NCI-H146 treated with DMSO at 0.1 percent for 48 hours (cell line): ENCODE data around the gene WASF2.
"Not testable (repeated sequence)": the region's sequence is repeated elsewhere in the genome, so short reads cannot be mapped to it uniquely, and the experiment has no call there.

Experiments
- DNase-seq: peaks from one replicate; lab custom pipeline; 2025; ENCODE audit not compliant: unreplicated experiment; lab: John Stamatoyannopoulos, UW

WASF2 gene

DNA sequence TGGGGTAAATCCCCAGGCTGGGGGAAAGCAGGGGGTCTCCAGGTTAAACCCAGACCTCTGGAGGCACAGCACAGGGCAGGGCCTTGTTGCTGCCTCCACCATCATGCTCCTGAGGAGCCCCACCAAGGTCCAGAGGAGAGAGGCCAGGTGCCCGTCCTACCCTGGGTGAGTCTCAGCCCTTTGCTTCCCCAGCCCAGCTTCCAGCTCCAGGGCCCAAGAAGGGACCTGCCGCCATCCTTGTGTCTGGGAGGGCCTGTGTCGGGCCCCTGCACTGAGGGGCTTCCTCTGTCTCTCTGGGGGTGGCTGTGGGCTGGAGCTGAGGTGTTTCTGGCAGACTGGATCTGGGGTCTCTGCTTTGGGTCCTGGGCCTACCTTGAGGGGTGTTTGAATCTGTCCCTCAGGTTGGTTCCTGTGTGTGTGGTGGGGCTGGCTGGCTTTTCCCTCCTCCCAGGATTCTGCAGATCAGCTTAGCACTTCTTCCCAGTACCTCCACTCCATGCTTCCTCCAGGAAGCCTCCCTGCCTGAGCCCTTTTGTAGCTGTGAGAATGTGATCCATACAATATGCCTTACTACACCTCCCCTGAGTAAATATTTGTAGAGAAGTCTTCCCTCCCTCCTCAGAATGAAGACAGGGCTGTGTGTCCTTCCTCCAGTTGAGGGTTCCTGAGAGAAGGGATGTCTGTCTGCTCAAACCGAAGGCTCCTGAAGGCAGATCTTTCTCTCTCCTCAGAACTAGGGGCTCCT, 91.4 kb downstream of the WASF2 start:
- DNase-seq = no peak

DNA sequence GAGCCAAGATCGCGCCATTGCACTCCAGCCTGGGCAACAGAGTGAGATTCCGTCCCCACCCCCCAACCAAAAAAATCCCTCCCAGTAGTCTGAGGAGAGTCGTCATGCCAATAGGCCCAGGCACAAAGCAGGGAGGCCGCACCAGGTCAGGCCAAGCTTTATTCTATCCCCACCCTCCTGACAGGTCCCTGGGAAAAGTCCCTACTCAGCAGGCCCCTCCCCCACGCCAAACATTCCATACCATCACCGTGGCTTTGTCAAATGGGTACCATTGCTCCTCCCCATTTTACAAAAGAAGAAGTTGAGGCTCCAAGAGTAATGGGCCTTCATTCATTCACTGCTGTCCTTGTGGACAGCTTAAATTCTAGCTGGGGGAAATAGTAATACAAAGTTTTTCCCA, 92.2 kb downstream of the WASF2 start:
- DNase-seq = no peak

DNA sequence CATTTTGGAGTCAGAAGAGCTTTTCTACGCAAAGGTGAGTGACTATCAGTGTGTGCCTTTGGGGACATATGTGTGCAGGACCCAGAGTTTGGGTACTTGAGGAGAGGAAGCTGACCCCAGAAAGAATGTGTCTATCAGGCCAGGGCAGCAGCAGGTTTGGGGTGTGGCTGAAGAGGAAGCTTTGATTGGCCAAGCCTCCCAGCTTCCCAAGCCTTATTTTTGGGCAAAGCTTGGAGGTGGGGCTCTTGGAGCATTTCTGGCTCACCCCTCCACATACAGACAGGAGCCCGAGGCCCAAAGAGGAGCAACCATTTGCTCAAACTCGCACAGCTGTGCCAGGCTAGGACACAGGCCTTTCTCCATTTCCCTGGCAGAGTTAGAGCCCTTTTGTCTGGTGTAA, 92.9 kb downstream of the WASF2 start:
- DNase-seq = no peak

DNA sequence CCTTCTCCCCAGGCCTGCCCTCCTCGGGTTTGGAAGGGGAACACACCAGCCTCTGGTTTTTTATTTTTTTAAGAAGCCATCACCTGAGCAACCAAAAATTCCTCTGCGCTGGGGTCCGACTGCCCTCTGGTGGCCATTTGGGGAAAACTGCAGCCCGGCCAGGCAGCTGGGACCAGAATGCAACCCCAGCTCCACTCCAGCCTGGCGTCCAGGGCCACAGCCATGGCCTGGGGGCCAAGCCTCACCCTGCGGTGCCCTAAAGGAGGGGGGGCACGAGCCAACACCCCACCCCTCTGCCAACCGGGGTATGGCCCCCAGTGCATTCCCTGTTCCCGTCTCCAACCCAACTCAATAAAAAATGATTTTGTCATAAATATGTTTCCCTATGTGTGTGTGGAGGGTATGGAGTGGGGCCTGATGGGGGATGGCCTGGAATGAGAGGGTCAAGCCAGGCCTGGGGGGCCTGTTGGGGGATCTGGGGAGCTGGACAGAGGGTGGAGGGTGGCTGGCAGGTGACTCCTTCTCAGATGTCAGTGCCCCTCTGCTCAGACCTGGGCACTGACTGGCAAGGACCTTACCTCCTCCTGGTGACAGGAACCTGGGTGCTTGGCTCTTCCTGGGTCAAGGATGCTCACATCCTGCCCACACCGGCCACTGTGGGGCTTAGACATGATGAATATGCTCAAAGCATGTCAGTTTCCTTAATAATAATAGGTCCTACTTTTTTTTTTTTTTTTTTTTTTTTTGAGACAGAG, 94.3 kb downstream of the WASF2 start:
- peak; percentile 40 for DNase-seq

DNA sequence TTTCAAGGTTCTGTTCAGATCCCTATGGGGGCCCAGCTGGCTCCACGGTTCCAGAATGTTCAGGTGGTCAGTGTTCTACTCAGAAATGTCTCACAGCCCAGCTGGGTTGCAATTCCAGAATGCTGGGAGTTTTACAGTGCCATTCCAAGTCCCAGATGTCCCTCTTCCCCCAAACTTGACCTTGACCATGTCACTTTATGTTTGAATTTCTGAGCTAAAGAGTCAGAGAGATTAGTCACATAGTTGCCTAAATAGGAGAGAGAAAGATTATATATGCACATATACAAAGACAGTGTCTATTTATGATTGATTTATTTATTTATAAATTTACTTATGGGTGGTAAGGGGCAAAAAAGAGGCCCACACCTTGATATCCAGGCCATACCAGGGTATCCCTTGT, 95.0 kb downstream of the WASF2 start:
- DNase-seq = no peak

DNA sequence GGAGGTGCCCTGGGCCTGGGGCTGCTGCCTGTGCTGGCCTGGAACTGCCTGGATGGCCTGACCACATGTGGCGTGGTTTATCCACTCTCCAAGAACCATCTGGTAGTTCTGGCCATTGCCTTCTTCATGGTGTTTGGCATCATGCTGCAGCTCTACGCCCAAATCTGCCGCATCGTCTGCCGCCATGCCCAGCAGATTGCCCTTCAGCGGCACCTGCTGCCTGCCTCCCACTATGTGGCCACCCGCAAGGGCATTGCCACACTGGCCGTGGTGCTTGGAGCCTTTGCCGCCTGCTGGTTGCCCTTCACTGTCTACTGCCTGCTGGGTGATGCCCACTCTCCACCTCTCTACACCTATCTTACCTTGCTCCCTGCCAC, 95.7 kb downstream of the WASF2 start:
- DNase-seq = no peak

DNA sequence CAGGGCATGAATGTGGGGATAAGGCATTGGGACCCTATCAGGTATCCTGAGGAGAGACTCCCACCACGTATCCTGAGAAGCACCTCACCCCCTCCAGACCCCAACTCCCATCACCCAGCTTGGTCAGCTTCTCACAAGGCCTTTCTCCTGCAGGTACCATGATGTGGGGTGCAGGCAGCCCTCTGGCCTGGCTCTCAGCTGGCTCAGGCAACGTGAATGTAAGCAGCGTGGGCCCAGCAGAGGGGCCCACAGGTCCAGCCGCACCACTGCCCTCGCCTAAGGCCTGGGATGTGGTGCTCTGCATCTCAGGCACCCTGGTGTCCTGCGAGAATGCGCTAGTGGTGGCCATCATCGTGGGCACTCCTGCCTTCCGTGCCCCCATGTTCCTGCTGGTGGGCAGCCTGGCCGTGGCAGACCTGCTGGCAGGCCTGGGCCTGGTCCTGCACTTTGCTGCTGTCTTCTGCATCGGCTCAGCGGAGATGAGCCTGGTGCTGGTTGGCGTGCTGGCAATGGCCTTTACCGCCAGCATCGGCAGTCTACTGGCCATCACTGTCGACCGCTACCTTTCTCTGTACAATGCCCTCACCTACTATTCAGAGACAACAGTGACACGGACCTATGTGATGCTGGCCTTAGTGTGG, 96.2 kb downstream of the WASF2 start:
- no peak for DNase-seq

DNA sequence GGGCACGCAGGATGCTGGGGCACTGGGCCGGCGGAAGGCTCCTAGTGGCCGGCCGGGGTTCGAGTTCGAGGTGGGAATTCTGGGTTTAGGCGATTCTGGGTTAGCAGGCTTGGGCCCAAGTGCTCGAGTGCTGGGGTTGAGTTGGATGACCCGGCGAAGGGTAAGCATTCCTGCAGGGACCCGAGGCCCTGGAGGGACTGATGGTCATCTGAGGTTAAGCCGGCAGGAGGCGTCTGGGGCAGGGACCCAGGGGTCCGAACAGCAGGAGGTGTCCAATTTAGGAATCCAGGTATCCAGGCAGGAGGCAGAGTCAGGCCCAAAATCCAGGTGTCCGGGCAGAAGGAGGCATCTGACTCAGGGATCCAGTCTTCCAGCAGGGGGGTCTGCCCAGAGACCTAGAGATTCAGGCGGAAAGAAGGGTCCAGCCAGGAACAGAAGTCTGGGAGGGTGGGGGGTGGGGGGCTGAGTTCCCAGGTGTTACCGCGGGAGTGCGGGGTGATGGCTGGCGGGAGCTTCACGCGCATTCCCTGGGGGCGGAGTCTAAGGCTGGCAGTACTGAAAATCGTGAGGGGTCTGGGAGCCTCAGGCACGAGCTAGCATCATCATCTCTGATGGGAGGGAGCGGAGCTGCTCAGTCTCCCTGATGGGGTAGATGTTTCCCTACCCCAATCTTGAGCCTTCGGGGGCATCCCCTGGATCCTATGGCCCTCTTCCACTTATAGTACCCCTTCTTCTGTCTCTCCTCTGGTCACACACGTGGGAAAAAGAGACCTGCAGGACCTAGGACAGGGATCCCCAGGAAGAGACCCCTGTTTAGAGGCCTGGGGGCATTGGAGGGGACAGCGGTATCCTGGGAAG, 97.0 kb downstream of the WASF2 start:
- DNase-seq = no peak

DNA sequence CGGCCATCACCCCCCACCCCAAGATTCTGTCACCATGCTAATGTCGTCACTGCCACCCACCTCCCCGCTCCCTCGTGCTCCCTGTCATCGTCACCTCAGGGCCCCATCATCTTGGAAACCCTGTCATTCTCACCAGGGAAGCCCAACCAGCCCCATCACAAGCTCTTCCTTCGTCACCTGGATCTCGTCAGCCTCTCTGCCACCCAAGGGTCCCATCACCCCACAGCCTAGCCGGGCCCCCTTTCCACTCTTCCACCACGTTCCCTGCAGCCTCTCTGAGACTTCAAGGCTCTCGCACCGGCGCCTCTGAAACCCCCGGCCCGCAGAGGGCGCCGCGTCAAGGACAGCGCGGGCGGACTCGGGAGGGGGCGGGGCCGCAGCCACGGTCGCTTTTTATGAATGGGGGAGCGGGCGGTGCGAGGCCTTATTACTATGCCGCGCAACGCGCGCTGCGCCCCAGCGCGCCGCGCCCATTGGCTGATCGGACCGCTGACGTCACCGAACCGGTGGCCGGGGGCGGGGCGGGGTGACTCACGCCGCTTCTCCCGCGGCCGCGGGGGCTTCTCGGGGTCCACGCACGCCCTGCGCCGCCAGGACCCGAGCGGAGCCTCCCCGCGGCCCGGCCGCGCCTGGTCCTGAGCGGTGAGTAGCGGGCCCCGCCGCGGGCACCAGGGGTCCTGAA, 97.7 kb downstream of the WASF2 start, which contains the start of gene GPR3:
GPR3 (plus strand) TSS at position 527 of the 682 bp plus-strand sequence. CDS start 1,177 bp downstream, outside the sequence.
- DNase-seq = peak; percentile 58

DNA sequence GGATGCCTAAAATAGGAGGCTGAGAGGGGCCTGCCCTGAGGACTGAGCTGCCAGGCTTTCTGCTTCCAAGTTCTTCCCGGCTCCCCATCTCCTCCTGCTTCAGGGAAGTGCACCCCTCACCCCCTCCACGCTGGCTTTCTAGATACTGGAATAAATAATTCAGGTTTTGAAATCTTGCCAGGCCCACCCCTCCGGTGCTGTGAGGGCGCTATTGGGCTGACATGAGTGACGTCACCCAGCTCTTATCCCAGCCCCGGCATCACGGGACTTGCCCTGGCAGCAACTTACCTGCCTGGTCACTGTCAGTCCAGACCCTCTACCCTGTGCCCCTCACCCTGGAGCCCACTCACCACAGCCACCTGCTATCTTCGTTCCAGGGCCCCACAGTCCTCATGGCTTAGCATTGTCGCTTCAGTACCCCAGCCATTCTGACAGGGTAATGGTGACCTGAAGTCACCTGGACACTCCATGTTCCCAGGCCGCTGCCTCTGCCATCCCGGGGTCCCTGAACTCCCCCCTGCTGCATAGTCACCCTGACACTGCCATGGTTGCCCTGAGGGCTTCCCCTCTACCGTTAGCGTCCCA, 98.4 kb downstream of the WASF2 start:
- DNase-seq = no peak

DNA sequence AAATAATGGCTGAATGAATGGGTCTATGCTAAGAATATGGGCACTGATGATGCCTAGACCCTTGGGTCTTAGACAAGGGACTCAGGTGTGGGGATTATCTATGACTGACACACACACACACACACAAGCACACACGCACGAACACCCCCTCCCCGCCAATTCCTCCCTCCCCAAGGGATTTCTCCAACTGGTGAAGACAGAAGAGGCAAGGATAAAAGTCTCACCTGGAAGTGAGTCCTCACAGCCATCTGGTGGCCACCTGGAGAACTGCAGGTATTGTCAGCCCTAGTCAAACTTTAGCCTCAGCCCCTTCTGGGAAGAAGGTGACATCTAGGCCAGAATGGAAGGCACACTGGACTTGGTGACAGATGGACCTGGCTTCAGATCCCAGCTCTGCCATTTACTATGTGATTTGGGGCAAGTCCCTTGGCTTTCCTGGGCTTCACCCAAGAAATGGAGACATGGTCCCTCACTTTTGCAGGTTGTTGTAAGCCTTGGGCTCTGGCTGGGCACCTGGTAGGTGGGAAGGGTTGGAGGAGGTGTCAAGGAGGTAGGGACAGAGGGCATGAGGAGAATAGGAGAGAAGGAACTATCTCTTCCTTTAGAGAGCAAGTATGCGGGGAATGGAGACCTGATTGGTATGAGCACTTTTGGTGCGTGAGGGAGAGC, 101.5 kb downstream of the WASF2 start:
- DNase-seq = no peak

DNA sequence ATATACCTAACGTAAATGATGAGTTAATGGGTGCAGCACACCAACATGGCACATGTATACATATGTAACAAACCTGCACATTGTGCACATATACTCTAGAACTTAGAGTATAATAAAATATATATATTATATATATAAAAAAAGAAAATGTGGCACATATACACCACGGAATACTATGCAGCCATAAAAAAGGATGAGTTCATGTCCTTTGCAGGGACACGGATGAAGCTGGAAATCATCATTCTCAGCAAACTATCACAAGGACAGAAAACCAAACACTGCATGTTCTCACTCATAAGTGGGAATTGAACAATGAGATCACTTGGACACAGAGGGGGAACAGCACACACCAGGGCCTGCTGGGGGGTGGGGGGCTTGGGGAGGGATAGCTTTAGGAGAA, 105.2 kb downstream of the WASF2 start:
- not testable (repeated sequence) for DNase-seq

DNA sequence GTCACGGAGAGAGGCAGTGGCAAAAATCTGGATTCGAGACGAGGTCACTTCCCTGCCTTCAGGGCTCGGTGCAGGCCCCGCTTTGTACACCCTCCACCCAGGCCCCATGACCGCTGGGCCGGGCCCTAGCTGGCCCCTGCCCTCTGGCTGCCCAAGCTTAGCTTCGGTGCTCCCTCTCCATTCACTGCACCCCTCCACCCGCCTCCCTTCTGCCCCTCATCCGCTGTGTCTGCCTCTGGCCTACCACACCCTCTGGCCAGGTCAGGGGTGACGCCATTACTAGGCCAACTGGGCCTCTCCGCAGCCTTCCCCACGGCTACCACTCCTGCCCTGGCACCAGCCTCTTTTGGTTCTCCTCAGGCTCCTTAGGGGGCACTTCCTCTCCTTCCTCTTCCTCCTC, 106.3 kb downstream of the WASF2 start:
- DNase-seq = no peak

DNA sequence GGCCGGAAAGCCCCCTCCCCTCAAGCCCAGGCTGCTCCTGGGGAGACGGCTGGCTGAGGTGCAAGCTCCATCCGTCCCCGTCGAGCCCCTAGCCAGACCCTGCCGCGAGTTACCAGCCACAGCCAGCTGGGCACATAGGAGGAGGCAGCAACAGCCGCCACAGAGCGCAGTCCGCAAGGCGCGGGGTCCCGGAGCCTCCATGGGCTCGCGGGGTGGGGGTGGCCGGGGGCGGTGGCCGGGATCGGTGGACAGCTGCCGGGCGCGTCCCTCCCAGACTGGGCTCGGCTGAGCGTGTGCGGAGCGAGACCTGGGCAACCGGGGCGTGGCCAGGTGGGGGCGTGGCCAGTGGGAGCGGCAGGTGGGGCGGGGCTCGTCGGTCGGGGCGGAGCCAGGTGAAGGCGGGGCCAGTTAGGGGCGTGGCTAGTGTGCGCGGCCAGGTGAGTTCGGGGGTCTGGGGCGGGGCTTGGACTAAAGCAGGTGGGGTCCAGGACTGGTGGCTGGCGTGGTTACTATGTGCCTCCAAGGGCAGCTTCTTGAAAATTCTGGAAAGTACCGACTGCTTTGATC, 106.8 kb downstream of the WASF2 start, which contains the start of gene CD164L2:
CD164L2 (minus strand) TSS at position 295 of the 567 bp plus-strand sequence; CDS start at position 201, 94 bp downstream.
- DNase-seq = no peak

DNA sequence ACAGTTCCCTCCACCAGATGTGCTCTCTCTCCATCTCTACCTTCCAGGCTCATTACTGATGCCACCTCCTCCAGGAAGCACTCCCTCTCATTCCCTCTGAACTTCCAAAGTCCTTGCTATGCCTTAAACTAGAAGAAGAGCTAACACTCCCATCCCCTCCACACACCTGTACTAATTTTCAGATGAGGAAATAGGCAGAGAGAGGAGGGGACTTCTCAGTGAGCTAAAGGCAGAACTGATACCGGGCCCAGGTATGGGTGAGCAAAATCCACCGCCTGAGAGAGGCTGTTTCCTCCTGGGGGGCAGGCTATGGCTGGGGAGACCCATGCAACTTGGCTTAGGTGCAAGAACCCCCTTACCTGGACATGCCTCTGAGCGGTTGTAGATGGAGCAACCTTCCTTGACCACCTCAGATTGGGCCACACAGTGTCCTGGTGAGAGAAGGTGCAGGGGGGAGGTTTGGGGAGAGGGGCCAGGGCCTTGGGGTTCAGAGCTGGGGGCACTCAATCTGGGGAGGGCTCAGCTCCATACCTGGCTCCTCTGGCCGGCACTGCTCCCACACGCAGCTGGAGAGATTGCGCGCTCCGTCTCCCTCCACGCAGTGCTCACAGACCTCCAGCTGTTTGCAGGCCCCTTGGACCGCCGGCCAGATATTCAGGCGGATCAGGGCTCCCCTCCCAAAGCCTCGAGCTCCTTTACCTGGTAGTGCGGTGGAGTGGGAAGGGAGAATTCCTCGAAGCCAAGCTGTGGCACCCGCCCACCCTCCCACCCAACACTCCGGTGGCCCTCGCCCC, 107.8 kb downstream of the WASF2 start:
- no peak for DNase-seq

DNA sequence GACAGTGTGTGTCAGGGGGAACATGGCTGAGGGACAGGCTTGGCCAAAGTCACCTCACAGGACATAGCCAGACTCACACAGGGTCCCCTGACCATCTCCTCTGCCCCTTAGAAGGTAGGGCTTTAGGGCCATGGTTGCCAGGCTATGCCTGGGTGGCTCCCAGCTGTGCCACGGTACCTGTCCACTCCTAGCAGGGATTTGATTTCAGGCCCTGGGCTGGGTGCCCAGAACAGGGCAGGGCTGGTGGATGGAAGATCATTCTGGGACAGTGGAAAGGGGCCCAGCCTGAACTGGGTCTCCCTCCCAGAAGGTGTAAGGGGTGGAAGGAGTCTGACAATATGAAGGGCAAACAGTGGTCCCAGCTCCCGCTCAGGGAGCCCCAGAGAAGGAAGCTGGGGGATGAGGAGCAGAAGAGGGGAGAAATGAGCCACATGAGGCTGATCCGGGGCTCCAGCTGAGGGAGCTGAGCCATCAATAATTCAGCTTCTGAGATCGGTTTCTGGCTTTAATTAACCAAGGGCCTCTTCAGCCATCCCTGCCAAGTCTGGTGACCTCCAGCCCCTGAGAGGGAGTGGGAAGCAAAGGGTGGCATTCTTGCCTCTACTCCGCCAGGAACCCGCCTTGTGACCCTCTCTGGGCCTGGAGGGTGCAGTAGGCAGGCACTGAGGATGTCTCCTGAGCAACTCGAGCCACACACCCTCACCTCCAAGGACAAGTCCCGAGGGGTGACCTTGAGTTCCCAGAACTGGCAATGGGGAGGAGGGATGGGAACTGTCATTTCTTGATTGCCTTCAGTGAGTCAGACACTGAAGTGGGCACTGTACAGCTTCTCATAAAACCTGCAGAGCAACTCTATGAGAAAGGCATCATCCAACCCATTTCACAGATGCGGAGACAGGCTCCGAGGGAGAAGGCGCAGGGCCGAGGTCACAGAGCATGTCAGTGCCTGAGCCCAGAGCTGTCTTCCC, 108.9 kb downstream of the WASF2 start:
- DNase-seq = no peak

DNA sequence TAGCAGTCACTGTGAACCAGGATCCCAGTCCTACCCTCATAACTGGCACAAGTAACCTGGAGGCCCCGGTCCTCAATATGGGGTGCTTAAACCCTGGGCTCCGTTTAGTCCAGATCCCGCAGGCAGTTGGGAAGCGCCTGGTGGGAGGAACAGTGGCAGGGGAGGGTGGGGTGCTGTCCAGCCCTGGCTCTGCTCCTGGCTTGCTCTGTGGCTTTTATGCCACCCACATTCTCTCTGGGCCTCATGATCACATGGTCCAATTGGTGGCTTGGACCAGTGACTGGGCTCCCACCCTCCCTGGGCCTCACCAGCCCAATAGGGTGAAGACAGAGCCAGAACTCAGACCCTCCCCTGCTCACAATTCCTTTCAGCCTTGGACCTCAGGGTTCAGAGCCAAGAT, 109.7 kb downstream of the WASF2 start:
- DNase-seq = no peak
